K562 (cell line): ENCODE data around the gene FOXO3. TPM values are rescaled to one million over a fixed set of nuclear protein-coding genes. Genes with fewer than 3 reads are reported as not detected.

Experiments used
- CBFA2T2 ChIP-seq: fragments of 450-650 bp; conservative IDR thresholded peaks from 2 replicates; pipeline ENCODE4 v1.6.1; 2017; ENCODE audit warnings: mild to moderate bottlenecking
- CHD1 ChIP-seq: fragments of 200-600 bp; sonication (generic); IDR thresholded peaks from one replicate; pipeline ENCODE4 v1.6.1; 2012; ENCODE audit warnings: mild to moderate bottlenecking, moderate library complexity, low read length, inconsistent platforms
- CHD2 ChIP-seq: IDR thresholded peaks from 2 replicates; pipeline ENCODE4 v1.6.1; 2011; ENCODE audit warnings: low read depth, low read length
- CHD4 ChIP-seq: fragments of 200-600 bp; sonication (generic); IDR thresholded peaks from 3 replicates; pipeline ENCODE4 v1.6.1; 2012; ENCODE audit warnings: low read depth, mild to moderate bottlenecking, mixed read lengths, low read length, inconsistent platforms; ENCODE audit not compliant: insufficient read depth, insufficient replicate concordance, poor library complexity, severe bottlenecking
- DDX20 ChIP-seq: fragments of 450-650 bp; IDR thresholded peaks from 2 replicates; pipeline ENCODE4 v1.6.1; 2016; ENCODE audit warnings: missing genetic modification characterization, low read depth, mild to moderate bottlenecking, missing compliant biosample characterization, moderate library complexity
- EGR1 ChIP-seq: fragments of 450-650 bp; conservative IDR thresholded peaks from 2 replicates; pipeline ENCODE4 v1.6.1; 2017; ENCODE audit warnings: mild to moderate bottlenecking
- FOXK2 ChIP-seq, 2 experiments: fragments of 450-650 bp; IDR thresholded peaks in 1 of 2; conservative IDR thresholded peaks in 1 of 2; 2 replicates each; pipeline ENCODE4 v1.6.1; 2016; ENCODE audit warnings: low read depth in 2 of 2, mild to moderate bottlenecking in 1 of 2
- GATAD2B ChIP-seq: fragments of 450-650 bp; IDR thresholded peaks from 2 replicates; pipeline ENCODE4 v1.6.1; 2017; ENCODE audit warnings: mild to moderate bottlenecking, borderline replicate concordance
- GTF2E2 ChIP-seq: fragments of 200-800 bp; sonication (Bioruptor generic); IDR thresholded peaks from 2 replicates; pipeline ENCODE4 v1.6.1; 2016; ENCODE audit warnings: missing genetic modification characterization, missing compliant biosample characterization
- HDAC2 ChIP-seq: fragments of 450-650 bp; IDR thresholded peaks from 2 replicates; pipeline ENCODE4 v1.6.1; 2016; ENCODE audit warnings: mild to moderate bottlenecking
- HMG20A ChIP-seq: fragments of 450-650 bp; formaldehyde crosslinking; conservative IDR thresholded peaks from 2 replicates; pipeline ENCODE4 v1.4.0; 2020; ENCODE audit warnings: mild to moderate bottlenecking, mixed read lengths
- KAT7 ChIP-seq: sonication (generic); formaldehyde crosslinking; IDR thresholded peaks from 2 replicates; pipeline ENCODE4 v1.8.0; 2022; ENCODE audit warnings: missing genetic modification reagents, mild to moderate bottlenecking, borderline replicate concordance
- MEIS2 ChIP-seq: fragments of 450-650 bp; IDR thresholded peaks from 2 replicates; pipeline ENCODE4 v1.6.1; 2014; ENCODE audit warnings: mild to moderate bottlenecking; ENCODE audit not compliant: partially characterized antibody
- NCOA2 ChIP-seq, 2 experiments: fragments of 450-650 bp; IDR thresholded peaks; 2 replicates each; pipeline ENCODE4 v1.6.1; 2018; ENCODE audit warnings: mild to moderate bottlenecking in 2 of 2, moderate library complexity in 1 of 2; ENCODE audit not compliant: partially characterized antibody in 2 of 2
- NEUROD1 ChIP-seq: fragments of 150-350 bp; IDR thresholded peaks from 2 replicates; pipeline ENCODE4 v1.6.1; 2014; ENCODE audit warnings: borderline replicate concordance, low read length, low read depth; ENCODE audit not compliant: partially characterized antibody
- NFIX ChIP-seq: fragments of 250-450 bp; sonication (Bioruptor Pico); IDR thresholded peaks from 2 replicates; pipeline ENCODE4 v1.4.0; 2020; ENCODE audit warnings: low read depth, mild to moderate bottlenecking, moderate library complexity
- NFRKB ChIP-seq: fragments of 450-650 bp; IDR thresholded peaks from 2 replicates; pipeline ENCODE4 v1.6.1; 2016; ENCODE audit warnings: low read depth
- PATZ1 ChIP-seq: fragments of 250-450 bp; sonication (Bioruptor Pico); IDR thresholded peaks from 2 replicates; pipeline ENCODE4 v1.5.0; 2020; ENCODE audit warnings: mild to moderate bottlenecking, borderline replicate concordance
- SMAD3 ChIP-seq: fragments of 450-650 bp; formaldehyde crosslinking; conservative IDR thresholded peaks from 2 replicates; pipeline ENCODE4 v1.4.0; 2020; ENCODE audit warnings: mild to moderate bottlenecking
- SOX6 ChIP-seq: fragments of 450-650 bp; IDR thresholded peaks from 2 replicates; pipeline ENCODE4 v1.6.1; 2014; ENCODE audit warnings: mild to moderate bottlenecking
- SRF ChIP-seq, 2 experiments: fragments of 250-450, 450-650 bp in 1 of 2; sonication (Bioruptor Pico) in 1 of 2; sonication (generic) in 1 of 2; formaldehyde crosslinking; IDR thresholded peaks; 2 replicates each; pipeline versions ENCODE4 v1.5.0 to v1.5.1; 2020 to 2022; ENCODE audit warnings: mild to moderate bottlenecking in 1 of 2, missing genetic modification reagents in 1 of 2
- ZSCAN32 ChIP-seq: fragments of 450-650 bp; formaldehyde crosslinking; IDR thresholded peaks from 2 replicates; pipeline ENCODE4 v1.4.0; 2020; ENCODE audit warnings: mild to moderate bottlenecking, moderate library complexity
- polyA plus RNA-seq, 8 experiments: library from polyadenylated mRNA; depleted of rRNA in 4 of 8; stranded (reverse) in 5 of 8; unstranded in 3 of 8; fragments of >200 nt; fragmentation: Nextera tagmentation in 2 of 8; fragmentation: Illumina TruSeq in 1 of 8; extraction: Ambion mirVana in 2 of 8; extraction: Trizol in 1 of 8; gene quantifications; 2 replicates each; pipeline versions ENCODE4 v1.2.1 to v1.2.3, GENCODE V29; 2011 to 2014; ENCODE audit warnings: inconsistent platforms in 1 of 8, missing spikeins in 1 of 8
- total RNA-seq, 7 experiments: library from RNA; depleted of rRNA in 6 of 7; stranded (reverse); fragments of >200 nt in 6 of 7; fragmentation: Illumina TruSeq in 2 of 7; extraction: Trizol in 2 of 7; gene quantifications; 2 replicates each; pipeline versions ENCODE4 v1.2.1 to v1.2.3, GENCODE V29; 2011 to 2021; ENCODE audit warnings: low replicate concordance in 1 of 7
- TF ChIP-seq, protein P1 (sequence below): sonication (generic); formaldehyde crosslinking; IDR thresholded peaks from 2 replicates; pipeline ENCODE4 v1.8.0; 2022; ENCODE audit warnings: mild to moderate bottlenecking, low read depth, missing genetic modification reagents
- TF ChIP-seq, protein P2 (sequence below): fragments of 250-450 bp; sonication (Bioruptor Pico); IDR thresholded peaks from 2 replicates; pipeline ENCODE4 v1.5.0; 2021
- TF ChIP-seq, protein P3 (sequence below): fragments of 450-650 bp; IDR thresholded peaks from 2 replicates; pipeline ENCODE4 v1.6.1; 2016

Gene FOXO3
- total and polyA plus RNA-seq, 9 of the 15 experiments (the other 6 are each of a cell fraction or from before 2014, with no cell fraction given): 3.0 to 14.6 (median 6.0) TPM

DNA sequence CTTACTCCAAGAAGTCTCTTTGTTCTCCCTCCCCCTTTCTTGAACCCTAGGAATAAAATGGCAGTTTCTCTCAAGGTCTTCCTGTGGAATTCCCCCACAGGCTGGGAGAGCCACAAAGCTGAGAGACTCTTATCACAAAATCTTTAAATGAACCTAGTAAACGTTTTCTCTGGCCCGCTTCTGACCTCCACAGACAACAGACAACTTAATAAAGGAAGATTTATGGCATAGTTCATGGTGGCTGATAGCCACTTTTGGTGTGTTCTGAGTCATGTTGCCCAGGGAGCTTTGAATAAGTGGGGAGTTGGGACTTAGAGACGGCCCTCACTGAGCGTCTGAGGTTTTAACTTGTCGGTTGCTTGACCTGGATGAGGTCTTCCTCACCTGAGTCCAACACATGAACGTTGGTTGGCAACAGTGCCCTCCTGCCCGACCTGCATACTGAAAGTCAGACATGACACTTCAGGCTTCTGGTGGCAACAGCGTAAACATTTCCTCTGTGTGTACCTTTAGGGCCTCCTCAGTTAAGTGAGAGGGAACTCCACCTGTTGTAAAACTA, 124.1 kb downstream of the FOXO3 start (continued):
- TF ChIP-seq CHD1: no peak
- TF ChIP-seq SRF (CRISPR knock-in tag; IDR thresholded peaks at IDR 0.05): peak in 1 of 2 experiments; percentile 80; a peak in 1 of 4 replicates
- no peak for TF ChIP-seq HMG20A (CRISPR knock-in tag)
- TF ChIP-seq, protein P1, sequence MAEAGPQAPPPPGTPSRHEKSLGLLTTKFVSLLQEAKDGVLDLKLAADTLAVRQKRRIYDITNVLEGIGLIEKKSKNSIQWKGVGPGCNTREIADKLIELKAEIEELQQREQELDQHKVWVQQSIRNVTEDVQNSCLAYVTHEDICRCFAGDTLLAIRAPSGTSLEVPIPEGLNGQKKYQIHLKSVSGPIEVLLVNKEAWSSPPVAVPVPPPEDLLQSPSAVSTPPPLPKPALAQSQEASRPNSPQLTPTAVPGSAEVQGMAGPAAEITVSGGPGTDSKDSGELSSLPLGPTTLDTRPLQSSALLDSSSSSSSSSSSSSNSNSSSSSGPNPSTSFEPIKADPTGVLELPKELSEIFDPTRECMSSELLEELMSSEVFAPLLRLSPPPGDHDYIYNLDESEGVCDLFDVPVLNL: no peak
- TF ChIP-seq, protein P2, sequence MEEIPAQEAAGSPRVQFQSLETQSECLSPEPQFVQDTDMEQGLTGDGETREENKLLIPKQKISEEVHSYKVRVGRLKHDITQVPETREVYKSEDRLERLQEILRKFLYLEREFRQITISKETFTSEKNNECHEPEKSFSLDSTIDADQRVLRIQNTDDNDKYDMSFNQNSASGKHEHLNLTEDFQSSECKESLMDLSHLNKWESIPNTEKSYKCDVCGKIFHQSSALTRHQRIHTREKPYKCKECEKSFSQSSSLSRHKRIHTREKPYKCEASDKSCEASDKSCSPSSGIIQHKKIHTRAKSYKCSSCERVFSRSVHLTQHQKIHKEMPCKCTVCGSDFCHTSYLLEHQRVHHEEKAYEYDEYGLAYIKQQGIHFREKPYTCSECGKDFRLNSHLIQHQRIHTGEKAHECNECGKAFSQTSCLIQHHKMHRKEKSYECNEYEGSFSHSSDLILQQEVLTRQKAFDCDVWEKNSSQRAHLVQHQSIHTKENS (CRISPR knock-in tag): no peak
- no peak for TF ChIP-seq NCOA2 (IDR thresholded peaks at IDR 0.05; ENCODE audit: partially characterized antibody in 2 of 2)
- TF ChIP-seq SMAD3 (CRISPR knock-in tag): no peak
- no peak for TF ChIP-seq GATAD2B
- TF ChIP-seq SOX6: peak; percentile 89
- TF ChIP-seq FOXK2 (conservative IDR thresholded peaks at IDR 0.05 in 1 of 2, IDR thresholded peaks at IDR 0.05 in 1 of 2; ENCODE audit: low read depth in 2 of 2): no peak; a peak in 1 of 4 replicates
- TF ChIP-seq DDX20 (tag): no peak
- TF ChIP-seq EGR1: no peak
- TF ChIP-seq GTF2E2 (tag): no peak
- no peak for TF ChIP-seq HDAC2
- no peak for TF ChIP-seq NFIX (CRISPR knock-in tag)
- TF ChIP-seq NFRKB: no peak
- peak; percentile 99 for TF ChIP-seq MEIS2
- no peak; the same call in 1 of the 2 replicates for TF ChIP-seq CBFA2T2
- TF ChIP-seq NEUROD1: no peak
- TF ChIP-seq KAT7 (CRISPR knock-in tag): no peak
- TF ChIP-seq, protein P3, sequence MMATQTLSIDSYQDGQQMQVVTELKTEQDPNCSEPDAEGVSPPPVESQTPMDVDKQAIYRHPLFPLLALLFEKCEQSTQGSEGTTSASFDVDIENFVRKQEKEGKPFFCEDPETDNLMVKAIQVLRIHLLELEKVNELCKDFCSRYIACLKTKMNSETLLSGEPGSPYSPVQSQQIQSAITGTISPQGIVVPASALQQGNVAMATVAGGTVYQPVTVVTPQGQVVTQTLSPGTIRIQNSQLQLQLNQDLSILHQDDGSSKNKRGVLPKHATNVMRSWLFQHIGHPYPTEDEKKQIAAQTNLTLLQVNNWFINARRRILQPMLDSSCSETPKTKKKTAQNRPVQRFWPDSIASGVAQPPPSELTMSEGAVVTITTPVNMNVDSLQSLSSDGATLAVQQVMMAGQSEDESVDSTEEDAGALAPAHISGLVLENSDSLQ: peak; percentile 95
- TF ChIP-seq CHD2: no peak
- TF ChIP-seq CHD4: no peak
- no peak for TF ChIP-seq PATZ1 (CRISPR knock-in tag)
- no peak for TF ChIP-seq ZSCAN32
